Measurements from ENCODE around the gene UBR2. TPM values are rescaled to one million over a fixed set of nuclear protein-coding genes. Genes with fewer than 3 reads are reported as not detected.

UBR2 gene
- total and polyA plus RNA-seq, 9 of the 15 experiments (the other 6 are each of a cell fraction or from before 2014, with no cell fraction given), result 9.1 to 38.9 (median 23.4) TPM

GRCh38 chr6:42556462-42556861, 7.4 kb upstream of the UBR2 start:
- Histone ChIP-seq H3K27me3 (ENCODE audit: control insufficient read depth in 2 of 2, insufficient read depth in 2 of 2, low read length in 2 of 2) (no peaks in the 10 kb centered on the region), H3K9me3 (replicated peaks; ENCODE audit: control insufficient read depth, insufficient read depth, low read depth, low read length) (no peaks in the 10 kb centered on the region), H2AFZ (ENCODE audit: low read depth, low read length) (peak overlapping the region; percentile 10; the same call in 1 of the 2 replicates), H3K27ac (ENCODE audit: extremely low read depth, low read depth, low read length) (no peak overlapping the region), H4K20me1 (replicated peaks; ENCODE audit: control insufficient read depth, insufficient read depth, low read length) (no peaks in the 10 kb centered on the region), H3K4me3 (no peak overlapping the region), H3K9me1 (ENCODE audit: control insufficient read depth, insufficient read depth, low read length) (no peaks in the 10 kb centered on the region), H3K4me1 (replicated peaks in 1 of 2; ENCODE audit: control insufficient read depth in 2 of 2, insufficient read depth in 2 of 2, low read length in 2 of 2) (peaks cover 4 to 5% of the 10 kb centered on the region in 2 experiments; a peak in 3 of 5 replicates), H3K9ac (ENCODE audit: insufficient read depth in 1 of 2, low read depth in 2 of 2, low read length in 2 of 2) (no peak overlapping the region), H3K4me2 (ENCODE audit: insufficient read depth, low read length) (no peak overlapping the region), H3K79me2 (ENCODE audit: control insufficient read depth, insufficient read depth, low read length) (no peaks in the 10 kb centered on the region), H3K36me3 (ENCODE audit: control insufficient read depth, insufficient read depth, low read length) (no peaks in the 10 kb centered on the region)
- WGBS (ENCODE audit: insufficient coverage, low coverage, missing lambda C conversion rate), result 36% methylated on average over 4 of the region's 4 CpGs
- no peak for FAIRE-seq
- TF ChIP-seq SMARCE1 (IDR thresholded peaks at IDR 0.05), result no peak
- TF ChIP-seq ZBTB34 (CRISPR knock-in tag; IDR thresholded peaks at IDR 0.05), result no peak
- TF ChIP-seq SLC30A9 (CRISPR knock-in tag; IDR thresholded peaks at IDR 0.05), result no peak
- TF ChIP-seq NRF1 (conservative IDR thresholded peaks at IDR 0.05 in 1 of 2, IDR thresholded peaks at IDR 0.05 in 1 of 2), result no peak
- no peak for TF ChIP-seq ZNF75A (CRISPR knock-in tag; IDR thresholded peaks at IDR 0.05)
- TF ChIP-seq CBFA2T2 (conservative IDR thresholded peaks at IDR 0.05), result no peak
- no peak for TF ChIP-seq TBL1XR1 (IDR thresholded peaks at IDR 0.05; ENCODE audit: low read length in 2 of 2)
- no peak for TF ChIP-seq CREB3L1 (IDR thresholded peaks at IDR 0.05; ENCODE audit: borderline replicate concordance, low read depth)
- no peak for TF ChIP-seq HIVEP1 (CRISPR knock-in tag; IDR thresholded peaks at IDR 0.05)
- TF ChIP-seq RREB1 (CRISPR knock-in tag; IDR thresholded peaks at IDR 0.05), result no peak
- POLR2A ChIA-PET, result interaction anchor here (0.7 to 1.8 kb wide), 2 partner anchors 8 to 190 kb away, joined by 3 to 7 read pairs; no protein-coding TSS in a partner anchor
- in situ Hi-C loops (cut with MboI), result no loop called here
- DNase-seq (ENCODE audit: extremely low read depth in 1 of 4, low spot score in 3 of 4), result no peak
- no TSS peak for BruUV-seq (replicated peaks)
- no peak; the same call in 2 of the 3 replicates for ATAC-seq
- CTCF ChIA-PET (ENCODE audit: low intra/inter-chr PET ratio), result no interaction called here
- intact Hi-C loops (cut with micrococcal nuclease), result no loop called here
